Fibroblast of the conjunctiva (primary cell): ENCODE results near the gene TRAF3.

ENCODE experiments used
- DNase-seq: peaks from one replicate; pipeline ENCODE4 v3.0.0-alpha.2; 2010; ENCODE audit warnings: low read depth

The TRAF3 gene

GRCh38 chr14:102908766-102909455 is 131.7 kb downstream of the TRAF3 start:
- DNase-seq: no peak

- DNase-seq: no peak
Observed at GRCh38 chr14:102909462-102909861, 132.2 kb downstream of the TRAF3 start.

- no peak for DNase-seq
Observed at GRCh38 chr14:102909911-102910310, 132.7 kb downstream of the TRAF3 start.

- no peak for DNase-seq
Observed at GRCh38 chr14:102910442-102910841, 133.2 kb downstream of the TRAF3 start.

- DNase-seq: no peak
Observed at GRCh38 chr14:102911541-102911951, 134.3 kb downstream of the TRAF3 start.

GRCh38 chr14:102911991-102912761 is 134.9 kb downstream of the TRAF3 start:
- DNase-seq: no peak

- DNase-seq: no peak
Observed at GRCh38 chr14:102913341-102914211, 136.3 kb downstream of the TRAF3 start.

GRCh38 chr14:102914474-102915291 is 137.4 kb downstream of the TRAF3 start:
- no peak for DNase-seq

GRCh38 chr14:102915292-102916110 is 138.3 kb downstream of the TRAF3 start:
- no peak for DNase-seq

- no peak for DNase-seq
Observed at GRCh38 chr14:102916347-102917055, 139.3 kb downstream of the TRAF3 start.

- DNase-seq: no peak
Observed at GRCh38 chr14:102917056-102917385, 139.8 kb downstream of the TRAF3 start.

GRCh38 chr14:102917469-102918211 is 140.4 kb downstream of the TRAF3 start:
- DNase-seq: no peak

- DNase-seq: no peak
Observed at GRCh38 chr14:102918438-102918837, 141.2 kb downstream of the TRAF3 start.

GRCh38 chr14:102920273-102920997 is 143.2 kb downstream of the TRAF3 start:
- no peak for DNase-seq

GRCh38 chr14:102920998-102921304 is 143.7 kb downstream of the TRAF3 start:
- no peak for DNase-seq

GRCh38 chr14:102922490-102923200 is 145.4 kb downstream of the TRAF3 start, which contains the start of gene AMN:
TSS of gene AMN (plus strand) at chr14:102922663. CDS start at chr14:102922689, 26 bp downstream.
- DNase-seq: no peak

- DNase-seq: no peak
Observed at GRCh38 chr14:102923201-102923924, 146.1 kb downstream of the TRAF3 start.
